Measurements from ENCODE around the gene TEC.

DNA sequence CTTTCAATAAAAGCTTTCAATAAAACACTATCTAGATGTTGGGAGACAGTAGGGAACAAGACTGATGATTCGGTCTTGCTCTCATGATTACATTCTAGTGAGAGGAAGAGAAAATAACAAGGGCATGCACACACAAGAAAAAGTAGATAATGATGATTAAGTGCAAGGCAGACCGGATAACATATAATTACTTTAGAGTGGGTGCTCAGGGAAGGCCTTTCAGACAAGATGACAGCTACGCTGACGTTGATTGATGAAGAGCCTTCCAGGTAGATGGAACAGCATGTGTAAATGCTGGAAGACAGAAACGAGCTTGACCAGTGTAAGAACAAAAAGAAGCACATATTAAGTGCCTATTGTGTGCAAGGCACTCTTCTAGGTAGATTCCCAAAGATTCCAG, 179.0 kb downstream of the TEC start:
- TF ChIP-seq EZH2 (IDR thresholded peaks at IDR 0.05) (no peak), EZH2phosphoT487 (IDR thresholded peaks at IDR 0.05) (no peak)
- TF ChIP-seq, protein P1, sequence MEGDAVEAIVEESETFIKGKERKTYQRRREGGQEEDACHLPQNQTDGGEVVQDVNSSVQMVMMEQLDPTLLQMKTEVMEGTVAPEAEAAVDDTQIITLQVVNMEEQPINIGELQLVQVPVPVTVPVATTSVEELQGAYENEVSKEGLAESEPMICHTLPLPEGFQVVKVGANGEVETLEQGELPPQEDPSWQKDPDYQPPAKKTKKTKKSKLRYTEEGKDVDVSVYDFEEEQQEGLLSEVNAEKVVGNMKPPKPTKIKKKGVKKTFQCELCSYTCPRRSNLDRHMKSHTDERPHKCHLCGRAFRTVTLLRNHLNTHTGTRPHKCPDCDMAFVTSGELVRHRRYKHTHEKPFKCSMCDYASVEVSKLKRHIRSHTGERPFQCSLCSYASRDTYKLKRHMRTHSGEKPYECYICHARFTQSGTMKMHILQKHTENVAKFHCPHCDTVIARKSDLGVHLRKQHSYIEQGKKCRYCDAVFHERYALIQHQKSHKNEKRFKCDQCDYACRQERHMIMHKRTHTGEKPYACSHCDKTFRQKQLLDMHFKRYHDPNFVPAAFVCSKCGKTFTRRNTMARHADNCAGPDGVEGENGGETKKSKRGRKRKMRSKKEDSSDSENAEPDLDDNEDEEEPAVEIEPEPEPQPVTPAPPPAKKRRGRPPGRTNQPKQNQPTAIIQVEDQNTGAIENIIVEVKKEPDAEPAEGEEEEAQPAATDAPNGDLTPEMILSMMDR (IDR thresholded peaks at IDR 0.05), result no peak

All from neural progenitor cell (in vitro differentiated cells).